SJCRH30 (cell line): ENCODE data around the gene IL12A. TPM values are rescaled to one million over a fixed set of nuclear protein-coding genes. Genes with fewer than 3 reads are reported as not detected.
A peak's percentile ranks its signal among the peaks of the same experiment; 100 is the strongest.

Experiments used
- DNase-seq, 2 experiments: peaks; one replicate each; pipeline ENCODE4 v3.0.0-alpha.2; 2015 to 2020
- H3K27ac ChIP-seq: fragments of 250-450 bp; sonication (Bioruptor Pico); 2 replicates; pipeline ENCODE4 v1.5.1; 2020; ENCODE audit warnings: mild to moderate bottlenecking, moderate library complexity
- H3K27me3 ChIP-seq: fragments of 250-450 bp; sonication (Bioruptor Pico); 2 replicates; pipeline ENCODE4 v1.5.1; 2020; ENCODE audit warnings: mild to moderate bottlenecking, moderate library complexity
- H3K36me3 ChIP-seq: fragments of 250-450 bp; sonication (Bioruptor Pico); 2 replicates; pipeline ENCODE4 v1.5.1; 2020; ENCODE audit warnings: mild to moderate bottlenecking, moderate library complexity
- H3K4me1 ChIP-seq: fragments of 250-450 bp; sonication (Bioruptor Pico); 2 replicates; pipeline ENCODE4 v1.5.1; 2020; ENCODE audit warnings: mild to moderate bottlenecking, moderate library complexity
- H3K4me3 ChIP-seq: fragments of 250-450 bp; sonication (Bioruptor Pico); 2 replicates; pipeline ENCODE4 v1.5.1; 2020; ENCODE audit warnings: mild to moderate bottlenecking, moderate library complexity
- H3K9me3 ChIP-seq: fragments of 250-450 bp; sonication (Bioruptor Pico); replicated peaks from 2 replicates; pipeline ENCODE4 v1.5.1; 2020; ENCODE audit warnings: mild to moderate bottlenecking, moderate library complexity
- total RNA-seq: library from RNA; depleted of rRNA; stranded (reverse); fragments of >200 nt; shearing (Covaris generic); gene quantifications from 2 replicates; pipeline ENCODE4 v1.2.3, GENCODE V29; 2014; rRNA removed

IL12A gene
- total RNA-seq = 0.05 TPM in 1 of 2 replicates, not detected in the other

DNA sequence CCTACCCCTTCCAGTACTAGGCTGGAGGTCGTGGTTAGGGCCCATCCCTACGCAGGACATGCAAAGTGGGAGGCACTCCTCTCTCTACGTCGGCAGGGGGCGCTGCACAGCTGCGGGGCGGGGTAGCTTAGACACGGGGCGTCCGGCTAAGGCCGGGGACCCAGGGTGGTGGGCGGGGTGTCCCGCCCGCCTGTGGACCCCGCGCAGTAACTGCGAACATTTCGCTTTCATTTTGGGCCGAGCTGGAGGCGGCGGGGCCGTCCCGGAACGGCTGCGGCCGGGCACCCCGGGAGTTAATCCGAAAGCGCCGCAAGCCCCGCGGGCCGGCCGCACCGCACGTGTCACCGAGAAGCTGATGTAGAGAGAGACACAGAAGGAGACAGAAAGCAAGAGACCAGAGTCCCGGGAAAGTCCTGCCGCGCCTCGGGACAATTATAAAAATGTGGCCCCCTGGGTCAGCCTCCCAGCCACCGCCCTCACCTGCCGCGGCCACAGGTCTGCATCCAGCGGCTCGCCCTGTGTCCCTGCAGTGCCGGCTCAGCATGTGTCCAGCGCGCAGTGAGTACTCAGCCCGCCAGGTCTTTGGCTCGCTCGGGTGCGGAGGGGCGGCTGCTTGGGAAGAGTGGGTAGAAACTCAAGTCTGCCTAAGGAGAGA is at the start of gene IL12A:
IL12A (plus strand) TSS at position 219 of the 655 bp plus-strand sequence.
- H3K27me3 ChIP-seq = no peaks in the 10 kb centered on the region
- peaks cover 8% of the 10 kb centered on the region for H3K4me1 ChIP-seq
- no peaks in the 10 kb centered on the region for H3K36me3 ChIP-seq
- H3K4me3 ChIP-seq = peak within 1 kb of the TSS; percentile 48
- H3K27ac ChIP-seq = peak within 1 kb of the TSS; percentile 55
- 0 out of 2 replicates have a peak, but pooled peaks cover 2% of the 10 kb centered on the region for H3K9me3 ChIP-seq
- peak; percentile 20 to 47 for DNase-seq

DNA sequence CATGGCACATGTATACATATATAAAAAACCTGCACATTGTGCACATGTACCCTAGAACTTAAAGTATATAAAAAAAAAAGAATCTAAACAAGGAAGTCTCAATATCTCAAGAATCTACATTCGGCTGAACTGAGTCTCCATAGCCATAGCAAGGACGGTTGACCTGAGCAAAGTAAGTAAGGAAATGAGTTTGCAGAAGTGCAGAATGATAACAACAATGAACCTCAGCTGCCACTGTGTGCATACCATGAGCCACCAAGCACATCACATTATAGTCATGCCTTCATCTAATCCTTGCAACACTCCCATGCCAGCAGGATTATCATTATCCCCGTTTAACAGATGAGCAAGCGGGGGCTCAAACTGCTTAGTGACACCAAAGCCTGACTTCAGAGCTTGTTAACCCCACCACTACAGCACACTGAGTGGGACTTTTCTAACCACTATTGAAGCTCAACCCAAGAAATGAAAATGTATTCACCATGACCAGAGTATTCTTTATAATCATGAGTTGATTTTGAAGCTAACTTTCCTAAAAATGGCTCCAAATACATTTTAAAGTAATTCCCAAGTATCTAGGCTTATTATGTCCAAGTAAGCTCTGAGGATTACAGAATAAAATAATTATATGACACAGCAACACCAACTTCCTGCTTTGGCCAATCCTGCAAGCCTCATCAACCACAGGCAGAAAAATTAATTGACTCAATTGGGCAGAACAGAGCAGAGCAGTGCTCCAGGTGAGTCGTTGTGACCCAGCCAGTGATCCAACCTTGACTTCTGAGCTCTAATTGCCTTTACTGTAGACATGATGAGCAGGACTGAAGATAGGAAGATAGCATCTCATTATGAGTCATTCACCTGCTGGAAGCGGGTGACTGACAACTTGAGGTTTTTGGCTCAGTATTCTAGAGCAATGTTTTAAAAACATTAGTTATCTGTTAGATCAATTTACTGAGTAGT is 47.3 kb upstream of the IL12A start:
- no peak overlapping the region for H3K4me3 ChIP-seq
- H3K9me3 ChIP-seq = no peaks in the 10 kb centered on the region
- DNase-seq = no peak
- H3K4me1 ChIP-seq = no peaks in the 10 kb centered on the region
- no peaks in the 10 kb centered on the region for H3K36me3 ChIP-seq
- no peak overlapping the region for H3K27ac ChIP-seq
- no peaks in the 10 kb centered on the region for H3K27me3 ChIP-seq

DNA sequence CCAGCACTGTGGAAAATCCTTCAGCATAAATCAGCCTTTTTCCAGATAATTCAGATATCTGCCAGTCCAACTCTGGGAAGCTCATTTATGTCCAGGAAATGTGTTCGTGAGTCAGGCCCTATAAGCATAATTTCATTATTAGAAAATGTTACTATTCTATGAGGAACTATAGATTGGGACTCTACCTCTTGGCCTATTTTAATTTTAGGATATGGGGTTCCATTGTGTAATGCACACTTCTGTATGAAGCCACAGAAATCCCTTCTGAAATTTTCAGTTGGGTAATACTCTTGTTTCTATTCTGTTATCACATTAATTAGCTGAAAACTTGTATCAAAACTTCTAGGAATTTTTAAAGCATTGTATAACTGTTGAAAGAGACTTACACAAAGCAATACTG is 43.9 kb upstream of the IL12A start:
- no peak for DNase-seq
- Histone ChIP-seq H3K4me3 (no peak overlapping the region), H3K9me3 (no peaks in the 10 kb centered on the region), H3K27ac (no peak overlapping the region), H3K27me3 (no peaks in the 10 kb centered on the region), H3K4me1 (no peaks in the 10 kb centered on the region), H3K36me3 (no peaks in the 10 kb centered on the region)

DNA sequence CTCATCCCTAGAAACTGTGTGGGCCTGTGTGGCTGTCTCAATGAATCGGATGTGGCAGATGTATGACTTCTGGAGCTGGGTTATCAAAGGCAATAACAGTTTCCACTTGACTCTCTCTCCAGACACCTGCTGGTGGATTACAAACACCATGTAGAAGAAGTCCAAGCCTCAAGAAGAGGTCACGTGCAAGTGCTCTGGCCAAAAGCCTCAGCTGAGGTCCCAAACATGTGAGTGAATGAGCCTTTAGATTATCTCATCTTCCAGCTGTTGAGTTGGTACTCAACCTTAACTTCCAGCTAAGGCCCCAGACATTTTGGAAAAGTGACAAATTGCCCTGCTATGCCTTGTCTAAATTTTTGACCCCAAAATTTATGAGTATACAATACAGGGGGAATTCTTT is 42.7 kb upstream of the IL12A start:
- Histone ChIP-seq H3K27ac (no peak overlapping the region), H3K27me3 (no peaks in the 10 kb centered on the region), H3K4me1 (no peaks in the 10 kb centered on the region), H3K36me3 (no peaks in the 10 kb centered on the region), H3K9me3 (no peaks in the 10 kb centered on the region), H3K4me3 (no peak overlapping the region)
- DNase-seq = peak in 1 of 2 experiments; percentile 3

DNA sequence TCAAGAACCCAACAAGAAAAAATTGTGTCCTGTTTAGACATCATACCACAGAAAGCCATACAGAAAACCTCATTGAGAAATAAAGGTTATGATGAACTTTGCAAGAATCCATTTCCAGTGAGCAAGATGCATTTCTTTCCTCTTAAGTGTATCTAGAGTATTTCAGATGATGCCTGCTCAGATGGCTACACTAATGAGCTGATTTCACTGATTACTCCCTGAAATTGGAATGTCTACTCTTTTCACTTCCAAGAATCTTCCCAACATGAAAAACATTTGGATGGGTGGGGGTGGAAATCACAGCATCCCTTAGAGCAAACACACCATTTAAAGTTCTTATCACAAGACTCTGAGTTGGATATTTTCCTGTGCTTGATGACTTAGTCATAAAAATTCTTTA is 41.4 kb upstream of the IL12A start:
- H3K4me1 ChIP-seq = no peaks in the 10 kb centered on the region
- no peaks in the 10 kb centered on the region for H3K9me3 ChIP-seq
- H3K27me3 ChIP-seq = no peaks in the 10 kb centered on the region
- H3K4me3 ChIP-seq = no peak overlapping the region
- no peaks in the 10 kb centered on the region for H3K36me3 ChIP-seq
- H3K27ac ChIP-seq = no peak overlapping the region
- DNase-seq = no peak

DNA sequence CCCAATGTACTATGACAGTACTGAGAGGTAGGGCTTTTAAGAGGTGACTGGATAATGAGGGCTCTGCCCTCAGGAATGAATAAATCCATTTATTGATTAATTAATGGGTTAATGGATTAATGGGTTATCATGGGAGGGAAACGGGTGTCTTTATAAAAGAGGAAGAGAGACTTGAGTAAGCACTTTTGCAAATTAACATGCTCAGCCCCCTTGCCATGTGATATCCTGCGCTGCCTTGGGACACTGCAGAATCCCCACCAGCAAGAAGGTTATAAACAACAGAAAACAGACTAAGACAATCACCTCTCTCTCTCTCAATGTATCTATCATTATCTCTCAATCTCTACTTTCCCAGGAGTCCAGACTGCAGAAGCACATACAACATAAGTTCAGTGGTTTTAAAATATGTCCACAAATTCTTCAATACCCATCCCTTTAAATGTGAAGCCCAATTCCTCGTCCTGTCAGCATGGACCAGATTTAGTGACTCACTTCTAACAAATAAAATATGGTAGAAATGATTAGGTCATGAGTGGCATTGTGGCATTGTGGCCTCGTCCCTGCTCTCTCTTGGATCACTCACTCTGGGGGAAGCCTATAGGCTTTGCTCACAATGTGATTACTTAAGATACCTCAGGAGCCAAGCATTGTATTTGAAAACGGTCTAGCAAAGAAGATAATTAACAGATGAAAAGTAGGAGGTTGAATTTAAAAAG is 40.0 kb upstream of the IL12A start:
- Histone ChIP-seq H3K27me3 (no peaks in the 10 kb centered on the region), H3K4me1 (no peaks in the 10 kb centered on the region), H3K9me3 (no peaks in the 10 kb centered on the region), H3K36me3 (no peaks in the 10 kb centered on the region), H3K4me3 (no peak overlapping the region), H3K27ac (no peak overlapping the region)
- no peak for DNase-seq

DNA sequence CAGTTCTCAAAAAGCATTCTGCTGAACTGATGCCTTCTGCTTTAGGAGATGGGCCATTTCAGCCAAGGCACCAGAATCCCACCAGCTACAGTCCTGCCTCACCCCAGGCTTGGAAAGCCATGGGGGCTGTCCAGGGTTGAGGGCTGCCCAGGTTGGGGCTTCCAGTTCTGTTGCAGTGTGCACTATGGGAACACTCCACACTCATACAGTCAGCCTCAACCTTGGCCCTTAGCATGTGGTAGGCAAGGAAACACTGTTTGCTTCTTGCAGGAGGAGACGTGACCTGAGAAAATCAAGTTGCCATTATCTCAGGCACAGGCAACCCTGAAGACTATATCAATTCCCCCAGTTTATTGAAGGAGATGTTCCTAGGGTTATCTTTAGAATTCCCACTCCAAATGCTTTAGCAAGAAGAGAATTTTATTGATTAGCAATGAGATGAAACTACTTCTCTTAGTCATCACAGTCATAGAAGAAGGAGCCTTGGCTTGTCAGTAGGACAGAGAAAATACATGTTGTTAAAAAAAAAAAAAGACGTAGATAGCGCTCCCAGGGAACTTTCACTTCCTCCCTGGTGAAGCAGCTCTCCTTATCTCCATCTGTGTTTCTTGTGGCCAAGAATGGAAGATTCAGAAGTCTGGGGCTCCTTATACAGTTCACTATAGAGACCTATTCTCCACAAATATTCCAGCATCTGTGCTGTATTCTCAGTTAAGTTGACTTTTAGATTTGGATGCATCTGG is 38.3 kb upstream of the IL12A start:
- no peak overlapping the region for H3K27ac ChIP-seq
- DNase-seq = no peak

DNA sequence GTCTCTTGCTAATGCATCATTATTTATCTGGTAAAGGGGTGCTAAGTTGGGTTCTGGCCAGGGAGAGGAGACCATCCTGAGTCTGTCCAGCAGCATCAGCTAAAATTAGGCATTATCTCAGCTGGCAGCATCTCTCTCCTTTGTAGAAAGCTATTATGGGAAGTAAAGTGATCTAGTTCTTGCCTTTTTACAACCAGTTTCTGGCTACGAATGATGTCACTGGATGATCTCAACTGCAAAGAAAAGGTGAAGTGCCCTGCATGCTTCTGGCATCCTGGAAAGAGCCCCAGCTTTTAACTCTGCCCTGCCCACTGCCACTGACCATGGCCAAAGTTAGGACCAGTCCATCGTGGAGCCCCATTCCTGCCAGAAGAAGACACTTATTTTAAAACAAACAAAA is 37.1 kb upstream of the IL12A start:
- Histone ChIP-seq H3K4me1 (no peaks in the 10 kb centered on the region), H3K36me3 (no peaks in the 10 kb centered on the region), H3K9me3 (no peaks in the 10 kb centered on the region), H3K4me3 (no peak overlapping the region), H3K27me3 (no peaks in the 10 kb centered on the region), H3K27ac (no peak overlapping the region)
- no peak for DNase-seq

More for the DNA sequence above, 38.3 kb upstream of the IL12A start:
- Histone ChIP-seq H3K4me3 (no peak overlapping the region), H3K36me3 (no peaks in the 10 kb centered on the region), H3K27me3 (no peaks in the 10 kb centered on the region), H3K9me3 (no peaks in the 10 kb centered on the region), H3K4me1 (no peaks in the 10 kb centered on the region)

DNA sequence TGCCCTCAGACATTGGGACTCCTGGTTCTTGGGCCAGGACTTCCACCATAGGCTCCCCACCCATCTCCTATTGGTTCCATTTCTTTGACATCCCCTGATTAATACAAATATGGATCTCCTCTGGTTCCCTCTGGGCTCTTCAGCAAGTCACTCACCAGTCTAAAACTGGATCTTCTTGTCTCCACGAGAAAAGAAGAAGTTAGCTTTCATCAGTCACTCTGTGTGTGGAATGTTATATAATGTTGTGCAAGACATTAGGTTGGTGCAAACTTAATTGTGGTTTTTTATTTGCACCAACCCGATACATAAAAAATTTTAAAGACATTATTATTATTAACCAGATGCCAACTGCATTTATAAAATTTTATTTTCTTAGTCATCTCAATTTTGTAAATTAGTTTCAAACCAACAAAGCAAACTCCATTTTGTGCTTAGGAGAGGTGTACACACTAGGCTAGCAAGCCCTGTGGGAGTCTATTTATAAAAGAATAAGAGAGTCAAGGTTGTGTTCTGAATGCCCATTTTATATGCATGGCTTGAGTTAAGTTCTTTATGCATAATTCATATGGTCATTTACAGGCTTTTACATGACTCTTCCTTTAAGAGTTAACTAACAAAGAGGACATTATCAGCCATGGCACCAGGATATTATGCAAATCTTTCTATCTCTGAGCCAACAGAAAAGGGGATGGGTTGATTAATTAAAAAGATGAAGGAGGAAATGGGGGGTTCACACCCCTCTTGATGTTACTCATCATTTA is 35.1 kb upstream of the IL12A start:
- H3K27ac ChIP-seq = no peak overlapping the region
- H3K4me1 ChIP-seq = no peaks in the 10 kb centered on the region
- no peak for DNase-seq
- no peaks in the 10 kb centered on the region for H3K9me3 ChIP-seq
- no peaks in the 10 kb centered on the region for H3K27me3 ChIP-seq
- H3K4me3 ChIP-seq = no peak overlapping the region
- H3K36me3 ChIP-seq = no peaks in the 10 kb centered on the region

DNA sequence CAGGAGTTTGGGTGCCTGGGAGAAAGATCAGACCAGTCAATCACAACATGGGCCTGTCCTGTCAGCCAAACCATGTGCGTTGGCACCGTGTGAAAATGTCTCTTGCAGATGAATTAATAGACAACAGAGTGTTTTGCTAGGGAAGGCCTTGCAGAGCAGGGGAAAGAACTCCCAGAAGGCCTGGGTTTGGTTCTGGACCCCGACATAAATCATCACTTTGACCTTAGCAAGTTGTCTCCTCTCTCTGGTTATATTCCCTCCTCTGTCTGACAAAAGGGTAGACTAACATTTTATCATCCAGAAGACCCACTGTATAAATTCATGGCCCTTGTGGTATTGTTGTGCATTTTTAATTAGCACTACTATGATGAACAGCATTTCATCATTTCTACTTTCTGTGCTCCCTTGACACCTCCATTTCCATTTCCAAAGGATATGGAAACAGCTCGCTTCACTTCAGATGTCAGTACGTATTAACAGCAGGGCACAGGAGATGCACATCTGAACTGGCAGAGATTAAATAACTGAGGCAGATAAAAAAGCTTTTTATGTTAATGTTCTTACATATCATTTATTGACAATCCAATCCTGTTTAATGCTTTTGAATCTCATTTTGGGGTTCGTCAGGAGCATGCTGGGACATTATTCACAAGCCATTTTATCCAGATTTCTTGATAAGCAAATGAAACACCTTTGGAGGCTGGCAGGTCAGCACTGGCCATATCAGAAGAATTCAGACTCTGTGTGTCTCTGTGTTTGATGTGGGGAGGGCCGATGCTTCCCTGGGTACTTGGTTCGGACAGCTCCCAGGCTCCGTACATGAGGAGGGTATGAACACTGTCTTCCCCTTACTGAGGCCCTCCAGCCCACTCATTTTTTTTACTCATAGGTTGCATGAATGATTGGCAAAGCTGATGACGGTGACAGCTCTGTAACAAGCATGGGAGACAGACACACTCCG is 28.2 kb upstream of the IL12A start:
- Histone ChIP-seq H3K9me3 (no peaks in the 10 kb centered on the region), H3K36me3 (no peaks in the 10 kb centered on the region), H3K4me1 (no peaks in the 10 kb centered on the region), H3K27ac (no peak overlapping the region), H3K27me3 (no peaks in the 10 kb centered on the region), H3K4me3 (no peak overlapping the region)
- no peak for DNase-seq

DNA sequence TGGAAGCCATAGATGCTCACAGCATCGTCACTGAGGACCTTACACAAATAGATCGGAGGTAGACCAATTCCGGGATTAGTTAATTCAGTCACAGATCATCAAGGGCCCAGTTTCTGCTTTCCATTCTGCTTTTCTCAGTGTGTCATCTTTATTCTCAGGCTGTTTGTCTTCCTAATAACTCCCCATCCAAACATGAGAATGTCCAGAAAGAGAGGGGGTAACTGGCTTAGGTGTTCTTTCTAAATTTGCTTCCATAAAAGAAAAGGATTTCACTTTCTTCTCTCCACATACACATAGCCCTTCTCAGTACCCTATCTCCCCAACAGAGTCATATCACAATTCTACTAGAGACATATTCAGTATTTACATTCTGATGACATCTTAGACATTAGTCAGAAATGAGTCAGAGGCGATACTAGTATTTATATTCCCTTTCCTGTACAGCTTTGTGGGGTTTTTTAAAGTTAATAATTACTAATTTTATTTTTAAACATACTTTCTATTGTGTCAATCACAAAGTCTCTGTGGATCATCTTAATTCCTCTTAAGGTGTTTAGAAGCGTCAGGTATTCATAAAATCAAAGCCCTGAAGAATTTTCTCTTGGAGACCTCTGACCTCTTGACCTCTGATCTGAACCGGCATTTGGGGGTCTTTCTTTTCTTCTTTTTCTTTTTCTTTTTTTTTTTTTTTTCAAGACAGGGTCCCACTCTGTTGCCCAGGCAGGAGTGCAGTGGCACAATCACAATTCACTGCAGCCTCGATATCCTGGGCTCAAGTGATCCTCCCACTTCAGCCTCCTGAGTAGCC is 24.3 kb upstream of the IL12A start:
- no peaks in the 10 kb centered on the region for H3K9me3 ChIP-seq
- no peaks in the 10 kb centered on the region for H3K27me3 ChIP-seq
- H3K27ac ChIP-seq = no peak overlapping the region
- no peaks in the 10 kb centered on the region for H3K36me3 ChIP-seq
- no peaks in the 10 kb centered on the region for H3K4me1 ChIP-seq
- H3K4me3 ChIP-seq = no peak overlapping the region
- DNase-seq = no peak

DNA sequence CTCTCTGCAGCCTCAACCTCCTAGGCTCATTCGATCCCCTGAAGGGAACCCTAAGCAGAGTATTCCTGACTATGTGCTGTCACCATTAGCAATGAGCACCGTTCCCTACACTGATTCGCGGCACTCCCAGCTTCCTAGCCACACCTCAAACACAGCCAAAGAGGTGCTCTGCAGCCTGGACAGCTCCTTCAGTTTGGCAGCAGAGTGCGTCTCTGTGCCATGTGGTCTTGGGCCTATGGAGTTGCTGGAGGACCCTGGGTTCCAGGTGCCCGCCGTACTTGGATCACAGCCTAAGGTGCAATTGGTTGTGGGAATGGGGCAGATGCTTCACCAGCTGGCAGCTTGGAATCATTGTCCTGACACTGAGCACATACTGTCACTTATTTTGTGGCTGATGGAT is 17.3 kb upstream of the IL12A start:
- no peak overlapping the region for H3K27ac ChIP-seq
- no peaks in the 10 kb centered on the region for H3K4me1 ChIP-seq
- no peaks in the 10 kb centered on the region for H3K9me3 ChIP-seq
- H3K36me3 ChIP-seq = no peaks in the 10 kb centered on the region
- no peaks in the 10 kb centered on the region for H3K27me3 ChIP-seq
- H3K4me3 ChIP-seq = no peak overlapping the region
- DNase-seq = no peak
